HG03159 (cell line): Measurements from ENCODE around the gene ZNF200.
"Not testable (repeated sequence)": the region's sequence is repeated elsewhere in the genome, so short reads cannot be mapped to it uniquely, and the experiment has no call there.

Experiments
- ATAC-seq: cut with Tn5 transposase; IDR thresholded peaks from one replicate; pipeline ENCODE4 v1.9.1; 2021; ENCODE audit warnings: mild to moderate bottlenecking, moderate library complexity; ENCODE audit not compliant: unreplicated experiment

Gene ZNF200

DNA sequence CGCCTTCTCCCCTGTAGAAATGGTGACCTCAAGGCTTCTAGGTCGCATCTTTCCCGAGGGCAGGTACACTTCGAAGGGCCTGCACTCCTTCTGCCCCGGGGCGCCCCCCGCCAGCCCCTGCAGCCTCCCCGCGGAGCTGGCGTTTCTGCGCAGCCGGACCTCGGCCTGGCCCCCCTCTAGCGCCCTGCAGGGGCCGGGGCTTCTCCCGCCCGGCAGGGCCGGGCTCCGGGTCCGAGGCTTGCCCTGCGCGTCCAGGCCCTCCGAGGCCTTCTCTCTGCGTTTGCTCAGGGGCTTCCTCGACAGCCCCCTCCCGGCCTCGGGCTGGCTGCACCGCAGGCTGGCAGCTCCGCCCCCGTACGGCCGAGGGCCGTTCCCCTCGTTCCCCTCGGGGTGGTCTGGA, 19.4 kb upstream of the ZNF200 start:
- ATAC-seq, result no peak

DNA sequence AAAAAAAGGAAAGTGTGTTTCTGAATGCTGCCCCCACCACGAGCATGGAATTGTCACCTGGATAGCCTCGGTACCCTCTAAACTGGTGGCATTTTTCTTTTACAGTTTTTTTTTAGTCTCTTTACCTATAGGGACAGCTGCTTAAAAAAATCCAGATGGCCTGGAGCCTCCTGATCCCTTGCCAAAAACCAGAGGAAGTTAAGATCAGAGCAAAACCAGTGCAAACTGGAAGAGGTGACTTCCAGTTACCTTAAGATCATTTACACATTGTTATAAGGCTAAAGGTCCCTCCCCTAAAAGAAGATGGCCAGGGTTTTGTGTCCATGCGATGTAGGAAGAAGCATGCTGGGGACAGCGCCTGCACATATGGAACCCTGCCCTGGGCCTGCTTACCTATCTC, 18.0 kb upstream of the ZNF200 start:
- no peak for ATAC-seq

DNA sequence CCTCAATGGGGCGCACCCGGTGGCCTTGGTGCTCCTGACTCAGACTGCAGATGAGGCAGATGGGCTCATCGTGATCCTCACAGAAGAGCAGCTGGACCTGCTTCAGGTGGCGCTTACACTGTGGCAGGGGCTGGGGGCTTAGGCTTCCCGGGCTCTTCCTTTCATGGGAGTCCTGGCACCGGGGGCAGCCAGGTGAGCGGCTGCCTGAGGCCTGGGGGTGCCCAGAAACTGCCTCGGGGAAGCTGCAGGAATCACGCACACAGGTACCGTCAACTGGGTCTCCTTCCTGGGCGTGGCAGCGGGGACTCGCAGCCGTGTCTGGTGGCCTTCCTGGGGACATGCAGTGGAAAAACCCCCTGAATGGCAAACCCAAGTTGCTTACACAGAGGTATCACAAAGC, 14.5 kb upstream of the ZNF200 start:
- no peak for ATAC-seq

DNA sequence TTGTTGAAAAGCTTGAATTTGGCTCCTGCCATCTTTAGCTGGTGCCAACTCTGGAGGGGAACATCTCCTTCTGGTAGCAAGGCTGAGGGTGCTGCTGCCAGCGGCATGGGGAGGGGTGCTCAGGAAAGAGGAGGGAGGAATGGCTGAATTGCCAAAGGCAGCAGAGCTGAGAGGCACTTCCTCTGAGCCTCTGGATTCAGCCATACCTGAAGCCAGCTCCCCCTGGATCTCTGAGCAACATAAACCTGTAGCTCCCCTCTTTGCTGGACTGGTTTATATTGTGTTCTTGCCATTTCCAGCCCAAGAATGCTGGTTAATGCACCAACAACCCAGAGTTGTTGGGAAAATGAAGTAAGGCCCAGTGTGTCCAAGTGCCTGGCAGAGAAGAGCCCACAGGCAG, 14.1 kb upstream of the ZNF200 start:
- ATAC-seq, result no peak

- no peak for ATAC-seq
Observed at GRCh38 chr16:3248596-3248995, 13.6 kb upstream of the ZNF200 start.

- ATAC-seq, result no peak
Observed at GRCh38 chr16:3246876-3247275, 11.9 kb upstream of the ZNF200 start.

- no peak for ATAC-seq
Observed at GRCh38 chr16:3246002-3246401, 11.0 kb upstream of the ZNF200 start.

- ATAC-seq, result no peak
Observed at GRCh38 chr16:3243882-3244281, 8.9 kb upstream of the ZNF200 start.

- no peak for ATAC-seq
Observed at GRCh38 chr16:3242709-3243108, 7.8 kb upstream of the ZNF200 start.

DNA sequence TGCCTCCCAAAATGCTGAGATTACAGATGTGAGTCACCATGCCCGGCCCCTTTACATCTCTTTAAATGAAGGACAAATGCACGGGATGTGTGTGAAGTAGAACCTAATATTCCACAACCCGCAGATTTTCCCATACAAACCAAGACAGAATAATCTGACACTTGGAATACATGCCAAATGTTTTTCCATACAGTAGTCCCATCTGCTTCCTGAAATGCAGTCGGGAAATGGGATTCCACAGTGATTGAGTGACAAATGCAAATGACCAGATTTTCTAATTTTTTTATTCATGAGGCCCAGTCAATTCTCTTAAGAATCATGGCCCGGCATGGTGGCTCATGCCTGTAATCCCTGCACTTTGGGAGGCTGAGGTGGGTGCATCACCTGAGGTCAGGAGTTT, 6.8 kb upstream of the ZNF200 start:
- ATAC-seq, result no peak

DNA sequence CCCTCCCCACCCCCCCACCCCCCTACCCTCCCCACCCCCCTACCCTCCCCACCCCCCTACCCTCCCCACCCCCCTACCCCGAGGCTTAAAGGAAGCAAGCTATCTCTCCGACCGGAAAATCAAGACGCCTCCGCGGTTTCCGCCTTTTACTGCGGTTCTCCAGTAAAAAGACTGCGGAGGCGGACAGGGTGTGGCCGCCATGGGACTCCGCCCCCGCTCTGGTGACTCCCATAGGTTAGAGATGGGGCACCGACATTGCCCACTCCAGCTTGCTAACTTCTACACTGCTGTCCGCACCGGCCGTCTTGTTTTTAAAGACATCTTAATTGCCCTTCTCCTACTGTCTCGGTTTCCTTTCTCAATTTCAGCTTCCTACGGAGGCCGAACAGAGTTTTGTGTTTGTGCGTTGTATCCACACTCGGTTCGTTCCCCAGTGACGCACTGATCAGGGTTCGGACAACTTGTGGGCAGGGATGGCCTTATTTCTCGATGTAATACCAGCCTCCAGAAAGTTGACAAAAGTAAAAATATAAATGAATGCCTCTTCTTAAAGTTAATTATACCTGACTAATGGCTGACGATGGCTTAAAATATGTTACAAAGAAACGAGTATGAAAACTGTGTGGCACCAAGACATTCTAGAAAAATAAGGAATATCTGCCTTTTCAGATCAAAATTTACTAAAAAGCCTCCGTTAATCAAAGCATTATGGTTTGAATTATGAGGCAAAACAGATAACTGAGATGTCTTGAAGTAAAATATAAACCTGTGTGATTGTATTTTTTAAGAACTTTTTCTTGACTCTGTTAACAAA, 1.1 kb upstream of the ZNF200 start:
- ATAC-seq, result no peak

DNA sequence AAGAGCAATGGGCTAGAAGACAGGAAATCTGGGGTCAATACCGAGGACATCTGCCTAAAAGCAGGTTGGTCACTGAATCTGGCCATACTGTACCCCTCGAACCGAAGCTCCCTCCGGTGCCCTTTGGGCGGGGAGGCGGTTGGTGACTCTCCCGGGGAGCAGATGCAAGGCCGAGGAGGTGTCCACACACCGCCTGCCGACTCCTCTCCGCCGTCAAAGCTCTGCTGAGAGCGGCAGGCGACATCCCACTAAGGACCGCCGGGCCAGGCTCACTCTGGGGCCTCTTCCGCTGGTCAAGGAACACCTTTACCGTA, 458 bp downstream of the ZNF200 start:
- no peak for ATAC-seq

DNA sequence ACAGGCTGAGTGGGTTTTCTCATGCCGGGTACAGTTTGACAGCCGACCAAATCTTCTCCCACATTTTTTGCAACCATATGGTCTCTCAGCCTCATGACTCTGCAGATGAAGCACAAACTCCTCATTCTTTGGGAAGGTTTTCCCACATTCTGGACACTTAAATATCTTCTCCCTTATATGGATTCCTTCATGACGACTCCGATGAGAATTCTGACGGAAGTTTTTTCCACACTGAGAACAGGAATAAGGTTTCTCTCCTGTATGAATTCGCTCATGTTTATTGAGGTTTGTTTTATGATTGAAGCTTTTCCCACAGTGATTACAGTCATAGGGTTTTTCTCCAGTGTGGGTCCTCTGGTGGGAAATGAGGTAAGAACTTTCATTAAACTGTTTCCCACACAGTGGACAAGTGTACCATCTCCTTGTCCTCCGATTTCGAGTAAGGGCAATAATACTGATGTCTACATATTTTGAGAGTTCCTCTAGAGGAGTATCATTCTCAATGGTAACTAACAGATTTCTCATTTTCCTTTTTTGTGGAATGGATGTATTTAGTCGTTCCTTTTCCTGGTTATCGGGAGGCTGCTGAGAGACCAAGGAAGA, 10.9 kb downstream of the ZNF200 start:
- no peak for ATAC-seq

GRCh38 chr16:3220839-3221238, 14.1 kb downstream of the ZNF200 start:
- no peak for ATAC-seq

- no peak for ATAC-seq
Observed at GRCh38 chr16:3216263-3216640, 18.7 kb downstream of the ZNF200 start.

DNA sequence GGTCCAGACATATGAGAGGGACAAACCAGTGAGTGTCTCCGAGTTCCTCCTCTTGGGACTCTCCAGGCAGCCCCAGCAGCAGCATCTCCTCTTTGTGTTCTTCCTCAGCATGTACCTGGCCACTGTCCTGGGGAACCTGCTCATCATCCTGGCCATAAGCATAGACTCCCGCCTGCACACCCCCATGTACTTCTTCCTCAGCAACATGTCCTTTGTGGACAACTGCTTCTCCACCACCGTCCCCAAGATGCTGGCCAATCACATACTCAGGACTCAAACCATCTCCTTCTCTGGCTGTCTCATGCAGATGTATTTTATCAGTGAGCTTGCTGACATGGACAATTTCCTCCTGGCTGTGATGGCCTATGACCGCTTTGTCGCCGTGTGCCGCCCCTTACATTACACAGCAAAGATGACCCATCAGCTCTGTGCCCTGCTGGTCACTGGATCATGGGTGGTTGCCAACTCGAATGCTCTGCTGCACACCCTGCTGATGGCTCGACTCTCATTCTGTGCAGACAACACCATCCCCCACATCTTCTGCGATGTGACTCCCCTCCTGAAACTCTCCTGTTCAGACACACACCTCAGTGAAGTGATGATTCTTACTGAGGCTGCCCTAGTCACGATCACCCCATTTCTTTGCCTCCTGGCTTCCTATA, 19.2 kb downstream of the ZNF200 start:
- ATAC-seq, result no peak

- ATAC-seq, result no peak
Observed at GRCh38 chr16:3214904-3215600, 19.9 kb downstream of the ZNF200 start.

DNA sequence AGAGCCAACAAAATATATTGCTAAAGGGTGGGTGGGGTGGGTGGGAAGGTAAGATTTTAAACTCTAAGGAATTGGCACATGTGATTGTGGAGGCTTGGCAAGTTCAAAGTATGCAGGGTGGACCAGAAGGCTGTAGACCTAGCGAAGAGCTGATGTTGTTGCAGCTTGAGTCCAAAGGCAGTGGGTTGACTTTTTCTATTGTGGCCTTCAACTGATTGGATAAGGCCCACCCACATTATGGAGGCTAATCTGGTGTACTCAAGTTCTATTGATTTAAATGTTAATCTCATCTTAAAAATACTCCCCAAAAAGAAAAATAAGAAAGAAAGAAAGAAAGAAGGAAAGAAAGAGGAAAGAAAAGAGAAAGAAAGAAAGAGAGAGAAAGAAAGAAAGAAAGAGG, 22.4 kb downstream of the ZNF200 start:
- no peak for ATAC-seq

GRCh38 chr16:3212006-3212405, 23.0 kb downstream of the ZNF200 start:
- no peak for ATAC-seq

GRCh38 chr16:3207086-3207953, 27.6 kb downstream of the ZNF200 start:
- ATAC-seq, result no peak

DNA sequence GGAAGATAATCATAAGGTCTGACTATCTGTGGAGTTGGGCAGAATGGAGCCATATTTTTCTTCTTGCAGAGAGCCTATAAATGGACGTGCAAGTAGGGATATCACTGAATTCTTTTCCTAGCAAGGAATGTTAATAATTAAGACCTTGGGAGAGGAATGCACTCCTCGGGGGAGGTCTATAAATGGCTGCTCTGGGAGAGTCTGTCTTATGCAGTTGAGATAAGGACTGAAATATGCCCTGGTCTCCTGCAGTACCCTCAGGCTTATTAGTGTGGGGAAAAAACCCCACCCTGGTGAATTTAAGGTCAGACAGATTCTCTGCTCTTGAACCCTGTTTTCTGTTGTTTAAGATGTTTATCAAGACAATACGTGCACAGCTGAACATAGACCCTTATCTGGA, 29.0 kb downstream of the ZNF200 start:
- ATAC-seq, result not testable (repeated sequence)
